Choroid plexus epithelial cell (primary cell): ENCODE data around the gene UFSP2.
A peak's percentile ranks its signal among the peaks of the same experiment; 100 is the strongest.

Experiments
- DNase-seq: peaks from one replicate; pipeline ENCODE4 v3.0.0-alpha.2; 2010; ENCODE audit warnings: low read depth
- H3K4me3 ChIP-seq: 2 replicates; pipeline ENCODE4 v1.5.1; 2011; ENCODE audit warnings: low read depth, mild to moderate bottlenecking, control low read depth, low read length, moderate library complexity
- TF ChIP-seq, protein P1 (sequence below): conservative IDR thresholded peaks from 2 replicates; pipeline ENCODE4 v1.5.1; 2011; ENCODE audit warnings: low read depth, mild to moderate bottlenecking, control low read depth, inconsistent platforms, low read length, moderate library complexity

The UFSP2 gene

DNA sequence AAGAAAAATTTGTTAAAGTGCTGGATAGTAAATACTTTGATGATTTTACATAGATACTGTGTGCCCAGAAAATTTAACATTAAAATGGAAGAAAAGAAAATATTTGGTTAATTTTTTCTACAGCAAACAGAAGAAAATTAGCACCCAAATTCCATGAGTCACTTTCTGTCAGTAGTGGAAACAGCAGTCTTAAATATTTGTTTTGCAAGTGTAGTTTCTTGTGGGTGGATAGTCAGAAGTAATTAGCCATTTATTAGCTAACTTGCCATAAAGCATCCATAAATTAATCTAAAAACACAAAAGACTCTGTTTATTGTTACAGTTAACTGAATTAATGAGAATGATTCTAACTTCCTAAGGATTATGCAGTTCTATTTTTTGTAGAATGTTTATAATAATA is 9.7 kb upstream of the UFSP2 start:
- TF ChIP-seq, protein P1, sequence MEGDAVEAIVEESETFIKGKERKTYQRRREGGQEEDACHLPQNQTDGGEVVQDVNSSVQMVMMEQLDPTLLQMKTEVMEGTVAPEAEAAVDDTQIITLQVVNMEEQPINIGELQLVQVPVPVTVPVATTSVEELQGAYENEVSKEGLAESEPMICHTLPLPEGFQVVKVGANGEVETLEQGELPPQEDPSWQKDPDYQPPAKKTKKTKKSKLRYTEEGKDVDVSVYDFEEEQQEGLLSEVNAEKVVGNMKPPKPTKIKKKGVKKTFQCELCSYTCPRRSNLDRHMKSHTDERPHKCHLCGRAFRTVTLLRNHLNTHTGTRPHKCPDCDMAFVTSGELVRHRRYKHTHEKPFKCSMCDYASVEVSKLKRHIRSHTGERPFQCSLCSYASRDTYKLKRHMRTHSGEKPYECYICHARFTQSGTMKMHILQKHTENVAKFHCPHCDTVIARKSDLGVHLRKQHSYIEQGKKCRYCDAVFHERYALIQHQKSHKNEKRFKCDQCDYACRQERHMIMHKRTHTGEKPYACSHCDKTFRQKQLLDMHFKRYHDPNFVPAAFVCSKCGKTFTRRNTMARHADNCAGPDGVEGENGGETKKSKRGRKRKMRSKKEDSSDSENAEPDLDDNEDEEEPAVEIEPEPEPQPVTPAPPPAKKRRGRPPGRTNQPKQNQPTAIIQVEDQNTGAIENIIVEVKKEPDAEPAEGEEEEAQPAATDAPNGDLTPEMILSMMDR: no peak
- no peak overlapping the region for H3K4me3 ChIP-seq
- no peak for DNase-seq

DNA sequence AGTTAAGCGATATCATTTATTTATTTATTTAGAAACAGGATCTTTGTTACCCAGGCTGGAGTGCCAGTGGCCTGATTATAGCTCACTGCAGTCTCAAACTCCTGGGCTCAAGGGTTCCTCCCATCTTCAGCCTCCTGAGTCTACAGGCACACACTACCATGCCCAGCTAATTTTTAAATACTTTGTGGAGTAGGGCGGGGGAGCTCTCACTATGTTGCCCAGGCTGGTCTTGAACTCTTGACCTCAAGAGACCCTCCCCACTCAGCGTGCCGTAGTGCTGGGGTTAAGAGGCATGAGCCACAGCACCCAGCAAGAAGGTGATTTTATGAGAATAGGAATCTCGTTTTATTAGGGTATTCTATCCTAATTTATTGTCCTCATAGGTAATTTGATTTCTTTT is 3.9 kb upstream of the UFSP2 start:
- H3K4me3 ChIP-seq: no peak overlapping the region
- no peak for DNase-seq
- TF ChIP-seq, protein P1: no peak

DNA sequence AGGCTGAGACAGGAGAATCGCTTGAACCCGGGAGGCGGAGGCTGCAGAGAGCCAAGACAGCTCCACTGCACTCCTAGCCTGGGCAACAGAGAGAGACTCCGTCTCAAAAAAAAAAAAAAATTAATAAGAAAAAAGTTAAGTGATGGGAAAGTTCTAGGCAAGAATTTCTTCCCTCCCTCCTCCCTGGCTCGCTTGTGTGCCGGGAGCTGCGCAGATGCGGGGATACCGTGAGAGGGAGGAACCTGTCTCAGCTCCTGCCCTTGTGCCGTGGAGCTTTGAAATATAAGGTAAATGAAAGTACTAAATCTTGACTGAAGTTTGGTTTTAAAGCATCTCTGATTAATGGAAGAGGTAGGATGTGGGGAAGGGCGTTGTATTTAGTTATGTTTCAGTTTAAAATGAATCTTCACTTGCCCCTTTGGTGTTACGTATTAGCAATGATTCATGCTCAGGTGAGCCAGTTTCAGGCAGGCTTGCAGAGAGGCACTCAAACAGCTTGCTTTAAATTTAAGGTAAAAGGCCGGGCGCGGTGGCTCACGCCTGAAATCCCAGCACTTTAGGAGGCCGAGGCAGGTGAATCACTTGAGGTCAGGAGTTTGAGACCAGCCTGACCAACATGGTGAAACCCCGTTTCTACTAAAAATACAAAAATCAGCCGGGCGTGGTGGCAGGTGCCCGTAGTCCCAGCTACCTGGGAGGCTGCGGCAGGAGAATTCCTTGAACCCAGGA is 1.4 kb upstream of the UFSP2 start:
- no peak for DNase-seq
- TF ChIP-seq, protein P1: no peak

DNA sequence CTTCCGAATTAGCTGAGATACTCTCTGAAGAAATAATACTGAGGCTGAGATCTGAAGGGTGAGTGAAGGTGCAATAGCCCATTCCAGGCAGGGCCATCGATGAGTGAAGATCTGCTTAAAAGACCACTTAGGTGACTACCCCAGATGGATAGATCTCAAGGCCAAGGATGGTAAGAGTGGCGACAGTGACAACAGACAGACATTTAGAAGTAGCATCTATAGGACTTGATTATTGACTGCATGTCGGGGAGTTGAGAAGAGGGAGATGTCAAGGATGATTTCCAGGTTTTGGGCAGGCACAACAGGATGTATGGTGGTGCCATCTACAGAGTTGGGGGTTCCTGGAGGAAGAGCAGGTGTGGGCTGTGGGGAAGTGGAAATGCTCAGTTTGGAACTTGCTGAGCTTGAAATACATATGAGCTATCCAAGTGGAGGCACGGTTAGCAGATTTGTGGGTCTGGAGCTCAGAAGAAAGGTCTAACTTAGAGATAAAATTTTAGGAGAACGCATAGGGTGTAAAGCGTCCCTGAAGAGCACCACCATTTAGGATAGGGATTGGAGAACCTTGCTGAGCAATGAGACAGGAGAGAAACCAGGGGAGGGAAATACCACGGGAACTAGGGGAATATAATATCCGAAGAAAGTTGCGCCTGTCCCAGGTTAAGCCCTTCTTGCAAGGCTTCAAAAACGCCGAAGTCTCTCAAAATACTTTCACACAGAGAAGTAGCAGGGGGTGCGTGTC is 688 bp downstream of the UFSP2 start:
- DNase-seq: peak; percentile 54
- H3K4me3 ChIP-seq: peak overlapping the region; percentile 94
- TF ChIP-seq, protein P1: no peak

More for the DNA sequence above, 1.4 kb upstream of the UFSP2 start:
- H3K4me3 ChIP-seq: no peak overlapping the region

DNA sequence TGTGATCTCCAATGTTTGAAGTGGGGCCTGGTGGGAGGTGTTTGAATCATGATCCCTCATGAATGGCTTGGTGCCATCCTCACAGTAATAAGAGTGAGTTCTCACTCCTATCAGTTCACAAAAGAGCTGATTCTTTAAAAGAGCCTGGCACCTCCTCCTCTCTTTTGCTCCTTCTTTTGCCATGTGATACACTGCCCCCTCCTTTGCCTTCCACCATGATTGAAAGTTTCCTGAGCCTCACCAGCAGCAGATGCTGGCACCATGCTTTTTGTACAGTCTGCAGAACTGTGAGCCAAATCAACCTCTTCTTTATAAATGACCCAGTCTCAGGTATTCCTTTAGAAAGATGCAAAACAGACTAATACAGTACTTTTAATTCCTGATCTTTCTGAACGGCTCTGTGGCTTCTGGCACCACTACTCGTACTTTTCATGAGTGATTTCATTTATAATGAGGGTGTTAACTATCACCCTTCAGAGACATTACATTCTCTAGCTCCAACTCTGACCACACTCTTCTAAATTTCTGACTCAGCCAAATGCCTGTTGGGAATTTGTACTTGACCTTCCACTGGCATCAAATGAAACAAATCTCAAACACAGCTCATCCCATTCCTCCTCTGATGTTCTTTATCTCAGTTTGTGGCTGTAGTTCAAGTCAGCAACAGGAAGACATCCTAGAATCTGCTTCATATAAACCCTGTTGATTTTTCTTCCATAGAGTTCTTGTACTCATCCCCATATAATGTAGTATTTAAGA is 4.2 kb downstream of the UFSP2 start:
- H3K4me3 ChIP-seq: no peak overlapping the region
- DNase-seq: peak; percentile 68
- TF ChIP-seq, protein P1: no peak

DNA sequence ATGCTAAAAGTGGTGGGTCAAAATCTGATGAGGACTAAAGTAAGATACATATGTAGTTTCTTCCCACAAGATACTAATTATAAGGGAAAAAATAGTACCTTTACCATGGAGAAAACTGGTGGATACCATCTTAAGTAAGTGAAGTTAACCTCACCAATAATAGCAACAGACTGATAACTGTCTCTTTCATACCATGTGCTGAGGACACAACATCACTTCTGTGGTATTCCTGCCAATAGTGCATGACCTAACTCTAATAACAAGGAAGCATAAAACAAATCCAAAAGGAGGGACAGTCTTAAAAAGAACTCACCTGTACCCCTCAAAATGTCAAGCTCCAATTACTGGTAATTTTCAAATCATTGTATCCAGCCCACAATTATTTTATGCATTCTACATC is 8.8 kb downstream of the UFSP2 start:
- no peak overlapping the region for H3K4me3 ChIP-seq
- TF ChIP-seq, protein P1: no peak
- no peak for DNase-seq
